Trophoblast cell (in vitro differentiated cells and primary cell): ENCODE data around the gene NMUR1.

ENCODE experiments used
- DNase-seq, 2 donors: peaks; one replicate each; pipeline ENCODE4 v3.0.0-alpha.2; 2016
- H2AFZ ChIP-seq: 2 replicates; pipeline ENCODE4 v1.6.1; 2013; ENCODE audit warnings: low read length, moderate library complexity, mild to moderate bottlenecking; ENCODE audit not compliant: insufficient read depth, poor library complexity
- H2AK5ac ChIP-seq: 2 replicates; pipeline ENCODE4 v1.6.1; 2013; ENCODE audit warnings: mild to moderate bottlenecking, low read length
- H2BK120ac ChIP-seq: 2 replicates; pipeline ENCODE4 v1.6.1; 2013; ENCODE audit warnings: low read length, mild to moderate bottlenecking, moderate library complexity; ENCODE audit not compliant: insufficient read depth, poor library complexity
- H2BK12ac ChIP-seq: 2 replicates; pipeline ENCODE4 v1.6.1; 2013; ENCODE audit warnings: mild to moderate bottlenecking, low read length, moderate library complexity
- H2BK5ac ChIP-seq: 2 replicates; pipeline ENCODE4 v1.6.1; 2013; ENCODE audit warnings: low read length, low read depth, moderate library complexity, mild to moderate bottlenecking; ENCODE audit not compliant: poor library complexity
- H3K14ac ChIP-seq: 2 replicates; pipeline ENCODE4 v1.6.1; 2013; ENCODE audit warnings: mild to moderate bottlenecking, low read length
- H3K18ac ChIP-seq: 2 replicates; pipeline ENCODE4 v1.6.1; 2013; ENCODE audit warnings: mild to moderate bottlenecking, low read length
- H3K23ac ChIP-seq: 2 replicates; pipeline ENCODE4 v1.6.1; 2013; ENCODE audit warnings: low read length
- H3K27ac ChIP-seq: 2 replicates; pipeline ENCODE4 v1.5.1; 2013; ENCODE audit warnings: low read depth, mild to moderate bottlenecking, inconsistent platforms, low read length, moderate library complexity
- H3K27me3 ChIP-seq: 2 replicates; pipeline ENCODE4 v1.6.1; 2013; ENCODE audit warnings: inconsistent platforms, mild to moderate bottlenecking, low read length, moderate library complexity; ENCODE audit not compliant: insufficient read depth
- H3K36me3 ChIP-seq, 2 experiments: 1 replicate in 1 of 2; 2 replicates in 1 of 2; pipeline ENCODE4 v1.6.1; 2013; ENCODE audit warnings: low read length in 2 of 2, mild to moderate bottlenecking in 2 of 2, moderate library complexity in 1 of 2; ENCODE audit not compliant: insufficient read depth in 2 of 2, control insufficient read depth in 1 of 2
- H3K4ac ChIP-seq: 2 replicates; pipeline ENCODE4 v1.6.1; 2013; ENCODE audit warnings: low read depth, mild to moderate bottlenecking, low read length, moderate library complexity
- H3K4me1 ChIP-seq, 2 experiments: 1 replicate in 1 of 2; 2 replicates in 1 of 2; pipeline ENCODE4 v1.6.1; 2013; ENCODE audit warnings: low read length in 2 of 2, mild to moderate bottlenecking in 2 of 2, moderate library complexity in 1 of 2; ENCODE audit not compliant: insufficient read depth in 2 of 2, control insufficient read depth in 1 of 2
- H3K4me2 ChIP-seq: 2 replicates; pipeline ENCODE4 v1.6.1; 2013; ENCODE audit warnings: inconsistent platforms, mild to moderate bottlenecking, low read length, moderate library complexity
- H3K4me3 ChIP-seq: 2 replicates; pipeline ENCODE4 v1.5.1; 2013; ENCODE audit warnings: mild to moderate bottlenecking, low read depth, low read length, inconsistent platforms
- H3K79me1 ChIP-seq: one replicate; pipeline ENCODE4 v1.6.1; 2013; ENCODE audit warnings: low read length
- H3K79me2 ChIP-seq: 2 replicates; pipeline ENCODE4 v1.6.1; 2013; ENCODE audit warnings: low read length, mild to moderate bottlenecking; ENCODE audit not compliant: control insufficient read depth, insufficient read depth, poor library complexity
- H3K9ac ChIP-seq: 2 replicates; pipeline ENCODE4 v1.6.1; 2013; ENCODE audit warnings: mild to moderate bottlenecking, low read length
- H3K9me3 ChIP-seq: 2 replicates; pipeline ENCODE4 v1.6.1; 2013; ENCODE audit warnings: low read depth, mild to moderate bottlenecking, control low read depth, inconsistent platforms, low read length; ENCODE audit not compliant: insufficient read depth
- H4K12ac ChIP-seq: 2 replicates; pipeline ENCODE4 v1.6.1; 2013; ENCODE audit warnings: low read depth, mild to moderate bottlenecking, low read length, moderate library complexity
- H4K8ac ChIP-seq: 2 replicates; pipeline ENCODE4 v1.6.1; 2013; ENCODE audit warnings: low read depth, mild to moderate bottlenecking, low read length, moderate library complexity
- H4K91ac ChIP-seq: one replicate; pipeline ENCODE4 v1.6.1; 2013; ENCODE audit warnings: low read depth, mild to moderate bottlenecking, low read length, moderate library complexity
- whole genome bisulfite sequencing: extraction: QIAGEN DNeasy Blood & Tissue Kit; methylation state at CpG from one replicate; pipeline ENCODE4 v1.1.7; 2013; ENCODE audit warnings: missing lambda C conversion rate; ENCODE audit not compliant: insufficient read length, insufficient coverage; ENCODE audit errors: extremely low coverage; 5-methylcytosine and 5-hydroxymethylcytosine counted together

The NMUR1 gene

GRCh38 chr2:231535961-231536360, 5.7 kb upstream of the NMUR1 start:
- no peak overlapping the region for H4K8ac ChIP-seq

GRCh38 chr2:231533777-231534125, 3.5 kb upstream of the NMUR1 start:
- no peak overlapping the region for H4K12ac ChIP-seq
- DNase-seq, result no peak
- no peak overlapping the region for H4K91ac ChIP-seq

More at GRCh38 chr2:231535961-231536360, 5.7 kb upstream of the NMUR1 start:
- Histone ChIP-seq H2AK5ac (no peak overlapping the region), H3K27ac (no peak overlapping the region), H3K9ac (no peak overlapping the region), H3K23ac (no peak overlapping the region), H3K4me3 (no peak overlapping the region), H3K4me1 (no peaks in the 10 kb centered on the region), H2AFZ (no peak overlapping the region), H3K18ac (no peak overlapping the region), H4K91ac (no peak overlapping the region), H2BK5ac (no peak overlapping the region), H3K4ac (no peak overlapping the region), H3K36me3 (no peaks in the 10 kb centered on the region), H3K4me2 (no peak overlapping the region), H2BK12ac (no peak overlapping the region), H3K14ac (no peak overlapping the region), H3K79me2 (no peaks in the 10 kb centered on the region), H3K9me3 (no peaks in the 10 kb centered on the region), H3K79me1 (no peaks in the 10 kb centered on the region), H4K12ac (no peak overlapping the region), H2BK120ac (no peak overlapping the region), H3K27me3 (no peaks in the 10 kb centered on the region)
- no peak for DNase-seq
- WGBS, result no CpG with 5 or more reads among the region's 6 CpGs

GRCh38 chr2:231533086-231533776, 3.0 kb upstream of the NMUR1 start:
- H3K79me2 ChIP-seq, result no peaks in the 10 kb centered on the region
- H3K18ac ChIP-seq, result no peak overlapping the region
- H3K27me3 ChIP-seq, result peaks cover 8% of the 10 kb centered on the region
- no peak overlapping the region for H2AK5ac ChIP-seq
- no peak overlapping the region for H3K23ac ChIP-seq
- H3K36me3 ChIP-seq, result no peaks in the 10 kb centered on the region
- no peak overlapping the region for H3K4me2 ChIP-seq
- no peak overlapping the region for H3K27ac ChIP-seq
- H4K8ac ChIP-seq, result no peak overlapping the region
- DNase-seq, result no peak
- no peak overlapping the region for H2BK12ac ChIP-seq
- H4K91ac ChIP-seq, result no peak overlapping the region
- H2AFZ ChIP-seq, result no peak overlapping the region
- no peak overlapping the region for H3K9ac ChIP-seq
- H4K12ac ChIP-seq, result no peak overlapping the region
- no peak overlapping the region for H3K4me3 ChIP-seq
- H2BK5ac ChIP-seq, result no peak overlapping the region
- no peak overlapping the region for H3K14ac ChIP-seq
- WGBS, result no CpG with 5 or more reads among the region's 8 CpGs
- peaks cover 0 to 5% of the 10 kb centered on the region in 2 experiments for H3K4me1 ChIP-seq
- H3K4ac ChIP-seq, result no peak overlapping the region
- no peaks in the 10 kb centered on the region for H3K79me1 ChIP-seq
- H3K9me3 ChIP-seq, result peaks cover 5% of the 10 kb centered on the region
- H2BK120ac ChIP-seq, result no peak overlapping the region

More at GRCh38 chr2:231533777-231534125, 3.5 kb upstream of the NMUR1 start:
- Histone ChIP-seq H3K23ac (no peak overlapping the region), H2BK12ac (no peak overlapping the region), H2AFZ (no peak overlapping the region), H2BK5ac (no peak overlapping the region), H3K4me3 (no peak overlapping the region), H3K36me3 (no peaks in the 10 kb centered on the region), H2BK120ac (no peak overlapping the region), H3K9ac (no peak overlapping the region), H3K14ac (no peak overlapping the region), H3K18ac (no peak overlapping the region), H3K4me1 (peaks cover 0 to 5% of the 10 kb centered on the region in 2 experiments), H3K79me2 (no peaks in the 10 kb centered on the region), H3K4ac (no peak overlapping the region), H2AK5ac (no peak overlapping the region), H3K27me3 (peaks cover 8% of the 10 kb centered on the region), H3K27ac (no peak overlapping the region), H3K4me2 (no peak overlapping the region), H4K8ac (no peak overlapping the region), H3K79me1 (no peaks in the 10 kb centered on the region), H3K9me3 (peaks cover 2% of the 10 kb centered on the region)
- no CpG with 5 or more reads among the region's 7 CpGs for WGBS

- H3K14ac ChIP-seq, result no peak overlapping the region
- no peak overlapping the region for H3K4me3 ChIP-seq
- H4K12ac ChIP-seq, result no peak overlapping the region
- peaks cover 5% of the 10 kb centered on the region for H3K9me3 ChIP-seq
- no peaks in the 10 kb centered on the region for H3K79me1 ChIP-seq
- H3K4me1 ChIP-seq, result peaks cover 0 to 5% of the 10 kb centered on the region in 2 experiments
- no peak overlapping the region for H2BK12ac ChIP-seq
- no peak for DNase-seq
- no peak overlapping the region for H4K8ac ChIP-seq
- no peak overlapping the region for H3K18ac ChIP-seq
- no peak overlapping the region for H3K4me2 ChIP-seq
- no peak overlapping the region for H2BK5ac ChIP-seq
- no peak overlapping the region for H2AFZ ChIP-seq
- no peak overlapping the region for H2BK120ac ChIP-seq
- no peak overlapping the region for H4K91ac ChIP-seq
- H3K36me3 ChIP-seq, result no peaks in the 10 kb centered on the region
- WGBS, result no CpG with 5 or more reads among the region's 4 CpGs
- no peak overlapping the region for H3K9ac ChIP-seq
- no peak overlapping the region for H3K4ac ChIP-seq
- H3K23ac ChIP-seq, result no peak overlapping the region
- no peak overlapping the region for H3K27ac ChIP-seq
- peaks cover 11% of the 10 kb centered on the region for H3K27me3 ChIP-seq
- no peak overlapping the region for H2AK5ac ChIP-seq
- no peaks in the 10 kb centered on the region for H3K79me2 ChIP-seq
These were observed 2.5 kb upstream of the NMUR1 start for GRCh38 chr2:231532756-231533035.
